ENCODE measurements around the gene THBS3.

DNA sequence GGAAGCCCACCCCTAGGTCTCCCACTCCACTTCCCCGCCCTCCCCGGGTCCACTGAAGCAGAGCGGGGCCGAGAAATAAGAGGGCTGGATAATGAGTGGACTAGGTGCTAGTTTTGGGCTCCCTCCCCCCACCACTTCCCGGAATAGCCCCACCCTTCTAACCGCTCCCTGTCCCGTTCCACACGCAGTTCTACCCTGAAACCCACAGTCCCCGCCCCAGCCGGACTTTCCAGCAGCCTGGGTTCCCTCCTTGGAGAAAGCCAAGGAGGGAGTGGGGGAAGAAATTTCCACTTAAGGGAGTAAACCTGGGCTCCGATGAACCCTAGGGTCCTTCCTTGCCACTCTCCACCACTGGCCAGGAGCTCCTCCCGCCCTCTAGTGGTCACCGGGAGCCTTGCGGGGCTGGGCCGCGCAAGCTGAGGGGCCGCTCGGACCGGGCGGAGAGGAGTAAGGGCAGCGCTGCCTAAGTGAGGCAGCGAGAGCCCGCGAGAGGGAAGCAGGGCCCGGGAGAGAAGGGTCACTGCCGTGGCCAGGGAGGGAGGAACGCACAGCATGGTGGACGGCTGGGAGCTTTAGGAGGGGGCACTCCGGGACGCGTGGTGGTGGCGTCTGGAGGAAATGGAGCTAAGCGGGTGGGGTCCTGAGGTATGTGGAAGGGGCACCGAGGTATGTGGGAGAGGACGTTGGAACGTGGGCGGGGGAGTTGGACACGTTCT, 14.3 kb downstream of the THBS3 start:
- TF ChIP-seq, protein P1, sequence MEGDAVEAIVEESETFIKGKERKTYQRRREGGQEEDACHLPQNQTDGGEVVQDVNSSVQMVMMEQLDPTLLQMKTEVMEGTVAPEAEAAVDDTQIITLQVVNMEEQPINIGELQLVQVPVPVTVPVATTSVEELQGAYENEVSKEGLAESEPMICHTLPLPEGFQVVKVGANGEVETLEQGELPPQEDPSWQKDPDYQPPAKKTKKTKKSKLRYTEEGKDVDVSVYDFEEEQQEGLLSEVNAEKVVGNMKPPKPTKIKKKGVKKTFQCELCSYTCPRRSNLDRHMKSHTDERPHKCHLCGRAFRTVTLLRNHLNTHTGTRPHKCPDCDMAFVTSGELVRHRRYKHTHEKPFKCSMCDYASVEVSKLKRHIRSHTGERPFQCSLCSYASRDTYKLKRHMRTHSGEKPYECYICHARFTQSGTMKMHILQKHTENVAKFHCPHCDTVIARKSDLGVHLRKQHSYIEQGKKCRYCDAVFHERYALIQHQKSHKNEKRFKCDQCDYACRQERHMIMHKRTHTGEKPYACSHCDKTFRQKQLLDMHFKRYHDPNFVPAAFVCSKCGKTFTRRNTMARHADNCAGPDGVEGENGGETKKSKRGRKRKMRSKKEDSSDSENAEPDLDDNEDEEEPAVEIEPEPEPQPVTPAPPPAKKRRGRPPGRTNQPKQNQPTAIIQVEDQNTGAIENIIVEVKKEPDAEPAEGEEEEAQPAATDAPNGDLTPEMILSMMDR (IDR thresholded peaks at IDR 0.05) = peak in 11 of 12 donors; percentile 92 to 100 (median 97)
- TF ChIP-seq POLR2A (IDR thresholded peaks at IDR 0.05) = peak in 1 of 2 donors; percentile 43
